Pons (tissue), 1 donor: ENCODE data around the gene DLK2.
"Not testable (repeated sequence)": the region's sequence is repeated elsewhere in the genome, so short reads cannot be mapped to it uniquely, and the experiment has no call there.

ENCODE experiments used
- DNase-seq: peaks from one replicate; pipeline ENCODE4 v3.0.0-alpha.2; 2016; ENCODE audit warnings: low spot score

Gene DLK2

GRCh38 chr6:43481591-43482236 lies 26.4 kb upstream of the DLK2 start:
- DNase-seq = no peak

- DNase-seq = no peak
Observed at GRCh38 chr6:43481075-43481474, 25.7 kb upstream of the DLK2 start.

- no peak for DNase-seq
Observed at GRCh38 chr6:43478008-43478372, 22.6 kb upstream of the DLK2 start.

GRCh38 chr6:43477235-43478007 lies 22.1 kb upstream of the DLK2 start, which contains the start of gene TJAP1:
Gene TJAP1 (plus strand): TSS chr6:43477570. CDS start chr6:43499002, 21,432 bp downstream.
- peak; percentile 82 for DNase-seq

GRCh38 chr6:43476746-43477145 lies 21.4 kb upstream of the DLK2 start:
- DNase-seq = no peak

- no peak for DNase-seq
Observed at GRCh38 chr6:43475516-43475915, 20.2 kb upstream of the DLK2 start.

- no peak for DNase-seq
Observed at GRCh38 chr6:43472515-43472914, 17.2 kb upstream of the DLK2 start.

GRCh38 chr6:43471399-43471798 lies 16.1 kb upstream of the DLK2 start:
- no peak for DNase-seq

GRCh38 chr6:43469947-43470346 lies 14.6 kb upstream of the DLK2 start:
- no peak for DNase-seq

GRCh38 chr6:43468748-43469681 lies 13.7 kb upstream of the DLK2 start:
- no peak for DNase-seq

GRCh38 chr6:43468240-43468639 lies 12.9 kb upstream of the DLK2 start:
- no peak for DNase-seq

- no peak for DNase-seq
Observed at GRCh38 chr6:43467752-43468151, 12.4 kb upstream of the DLK2 start.

- not testable (repeated sequence) for DNase-seq
Observed at GRCh38 chr6:43467265-43467664, 11.9 kb upstream of the DLK2 start.

- DNase-seq = no peak
Observed at GRCh38 chr6:43465948-43466347, 10.6 kb upstream of the DLK2 start.

- no peak for DNase-seq
Observed at GRCh38 chr6:43464337-43464736, 9.0 kb upstream of the DLK2 start.

- no peak for DNase-seq
Observed at GRCh38 chr6:43461936-43462335, 6.6 kb upstream of the DLK2 start.

GRCh38 chr6:43460032-43460431 lies 4.7 kb upstream of the DLK2 start:
- no peak for DNase-seq

- DNase-seq = no peak
Observed at GRCh38 chr6:43459535-43459934, 4.2 kb upstream of the DLK2 start.

- DNase-seq = not testable (repeated sequence)
Observed at GRCh38 chr6:43458154-43458553, 2.8 kb upstream of the DLK2 start.

- DNase-seq = no peak
Observed at GRCh38 chr6:43457643-43458042, 2.3 kb upstream of the DLK2 start.

GRCh38 chr6:43454696-43455530 lies 435 bp downstream of the DLK2 start:
- DNase-seq = no peak

GRCh38 chr6:43454290-43454695 lies 1.1 kb downstream of the DLK2 start:
- DNase-seq = peak; percentile 74
